GM10847 (cell line): ENCODE measurements around the gene MNX1.

Experiments used
- POLR2A ChIP-seq: IDR thresholded peaks from 2 replicates; pipeline ENCODE4 v1.6.1; 2011; ENCODE audit not compliant: insufficient read length; ENCODE audit errors: extremely low read depth

Gene MNX1

DNA sequence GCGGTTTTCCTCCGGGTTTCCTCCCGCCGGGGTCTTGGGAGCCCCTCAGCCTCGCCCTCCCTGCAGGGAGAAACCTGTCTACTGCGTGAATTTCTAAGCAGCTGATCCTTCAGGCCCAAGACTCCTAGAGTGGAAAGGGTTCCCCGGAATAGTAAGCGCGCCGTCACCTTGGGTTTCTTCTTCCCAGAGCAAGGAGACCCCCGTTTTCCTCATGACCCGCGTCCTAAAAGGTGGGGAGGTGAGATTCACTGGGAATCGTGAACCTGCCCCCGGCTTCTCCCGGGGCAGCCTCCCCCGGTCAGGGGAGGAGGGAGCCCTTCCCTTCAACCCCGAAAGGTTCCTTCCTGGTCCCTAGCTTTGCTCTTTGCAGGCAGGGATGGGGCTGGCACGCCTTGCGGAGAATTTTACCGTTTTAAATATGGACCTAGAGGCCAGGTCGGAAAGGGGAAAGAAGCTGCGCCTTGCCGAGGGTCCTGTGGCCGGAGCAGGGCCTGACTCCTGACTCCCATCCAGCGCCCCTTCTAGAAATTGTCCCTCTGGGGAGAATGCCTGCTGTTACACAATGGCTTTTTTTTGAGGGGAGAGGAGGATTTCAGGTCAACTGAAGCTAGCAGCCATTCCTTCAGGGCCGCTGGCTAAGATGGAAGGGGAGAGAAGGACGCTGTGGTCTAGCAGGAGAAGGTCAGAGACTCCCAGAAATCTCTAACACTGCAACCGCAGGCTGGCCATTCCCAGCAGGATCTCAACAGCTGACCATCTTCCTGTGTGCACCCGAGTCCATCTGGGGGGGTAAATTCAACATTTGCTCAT lies 11.6 kb upstream of the MNX1 start:
- TF ChIP-seq POLR2A = no peak

DNA sequence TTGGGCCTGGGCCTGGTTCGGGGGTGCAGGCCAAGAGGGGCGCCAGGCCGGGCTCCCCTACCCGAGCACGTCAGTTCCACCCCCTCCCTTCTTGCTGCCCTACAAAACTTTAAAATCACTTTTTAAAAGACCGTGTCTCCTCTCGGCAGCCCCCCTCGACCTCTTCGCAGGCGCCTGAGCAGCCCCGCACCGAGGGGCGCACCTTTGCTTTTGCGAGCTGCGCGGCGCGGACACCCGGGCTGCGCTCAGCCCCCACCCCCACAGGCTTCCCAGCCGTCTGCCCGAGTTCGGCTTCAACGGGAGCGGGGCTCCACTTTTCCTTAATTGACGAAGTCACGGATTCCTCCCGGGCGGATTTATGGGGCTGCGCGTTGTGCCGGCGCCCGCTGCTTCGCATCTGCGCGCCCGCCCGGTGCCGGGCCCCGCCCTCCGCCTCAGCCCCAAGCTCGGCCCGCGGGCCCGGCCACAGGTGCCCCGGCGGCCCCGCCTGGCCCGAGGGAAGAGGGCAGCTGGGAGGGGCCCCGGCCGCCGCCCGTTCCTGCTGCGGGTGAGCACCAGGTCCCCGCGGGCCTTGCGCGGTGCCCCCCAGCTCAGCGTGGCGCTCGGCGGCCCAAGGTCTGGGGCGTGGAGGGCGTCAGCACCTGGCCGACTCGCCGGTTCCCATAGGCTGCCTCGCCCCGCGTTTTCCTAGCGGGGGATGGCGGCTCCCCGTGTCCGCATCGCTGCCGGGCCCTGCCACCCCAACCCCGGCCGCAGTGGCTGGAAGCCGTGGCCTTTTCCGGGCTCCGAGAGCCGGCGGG lies 10.8 kb upstream of the MNX1 start:
- no peak for TF ChIP-seq POLR2A

DNA sequence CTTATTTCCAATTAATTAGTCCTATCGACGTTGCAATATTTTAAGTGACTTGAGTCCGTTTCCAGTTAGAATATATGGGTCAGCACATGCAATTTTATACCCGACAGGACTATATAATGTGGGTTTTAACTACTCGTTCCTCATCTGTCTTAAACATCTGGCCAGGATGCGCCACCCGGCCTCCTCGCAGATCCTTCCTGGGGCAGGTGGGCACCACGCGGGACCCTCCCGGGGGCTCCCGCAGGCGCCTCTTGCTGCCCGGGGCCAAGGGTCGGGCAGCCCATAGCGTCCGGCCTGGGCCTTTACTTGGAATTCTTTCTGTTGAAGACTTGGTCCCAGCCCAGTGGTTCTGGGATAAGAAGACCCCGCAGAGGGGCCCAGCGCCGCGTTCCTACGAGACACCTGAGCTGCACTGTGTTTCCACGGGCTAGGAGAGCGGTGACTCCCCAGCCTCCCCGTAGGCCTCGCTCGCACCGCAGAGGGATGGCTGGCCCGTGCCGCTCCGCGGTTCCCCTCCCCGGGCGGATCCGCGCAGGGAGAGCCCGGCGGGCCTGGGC lies 10.1 kb upstream of the MNX1 start:
- no peak for TF ChIP-seq POLR2A

DNA sequence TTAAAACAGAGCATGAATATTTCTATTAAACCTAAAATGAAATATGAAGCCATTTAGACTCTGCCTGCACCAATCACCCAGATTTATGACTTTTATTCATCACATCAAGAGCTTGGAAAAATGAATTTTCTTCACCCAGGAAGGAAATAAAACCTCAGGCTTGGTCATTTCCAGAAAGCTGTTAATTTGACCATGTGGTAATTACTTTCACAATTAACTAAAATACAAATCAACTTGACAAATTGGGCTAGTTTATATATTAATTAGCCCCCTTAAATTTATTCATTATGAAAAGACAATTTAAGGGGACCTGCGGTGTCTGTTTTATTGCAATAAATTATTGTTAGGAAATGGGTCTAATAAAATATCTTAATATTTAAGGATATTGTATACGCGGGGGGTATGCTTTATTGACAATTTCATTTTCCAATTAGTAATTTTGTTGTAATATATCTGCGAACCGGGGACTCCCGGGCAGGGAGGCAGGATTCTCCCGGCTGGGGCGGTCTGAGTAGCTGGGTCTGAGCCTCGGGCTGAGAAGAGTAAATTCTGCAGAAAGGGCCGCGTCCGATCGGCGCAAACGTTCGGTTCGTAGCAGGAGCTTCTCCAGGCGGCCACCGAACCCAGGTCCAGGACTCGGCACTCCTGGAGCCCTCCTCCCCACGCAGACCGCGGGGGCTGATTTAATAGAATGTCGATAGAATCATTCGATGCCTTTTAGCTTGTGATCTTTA lies 9.4 kb upstream of the MNX1 start:
- no peak for TF ChIP-seq POLR2A

DNA sequence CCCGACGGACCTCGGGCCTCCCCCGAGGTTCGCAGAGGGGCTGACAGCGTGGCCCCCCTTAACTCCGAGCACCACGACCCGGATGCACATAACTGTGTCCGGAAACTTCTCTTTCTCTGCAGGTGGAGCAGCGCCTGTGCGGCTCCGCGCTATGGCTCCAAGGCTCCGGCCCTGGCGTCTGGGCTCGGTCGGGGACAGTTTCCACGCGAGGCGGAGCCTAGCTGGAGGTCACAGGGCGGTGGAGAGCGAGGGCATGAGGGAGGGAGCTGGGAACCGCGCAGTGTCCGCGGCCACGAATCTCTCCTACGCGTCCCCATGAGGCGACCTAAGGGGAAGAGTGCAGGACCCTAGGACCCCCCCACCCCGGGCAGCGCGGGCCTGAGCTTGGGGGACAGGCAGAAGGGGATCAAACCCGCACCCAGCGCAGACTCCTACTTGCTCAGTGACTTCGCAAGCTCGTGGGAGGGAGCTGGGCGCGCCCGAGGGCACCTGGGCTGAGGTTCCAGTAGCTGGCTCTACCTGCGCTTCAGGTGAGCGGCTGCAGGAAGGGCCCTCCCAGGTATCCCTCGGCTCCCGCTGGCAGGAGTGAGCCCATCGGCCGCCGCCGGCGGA lies 8.6 kb upstream of the MNX1 start:
- TF ChIP-seq POLR2A = no peak

DNA sequence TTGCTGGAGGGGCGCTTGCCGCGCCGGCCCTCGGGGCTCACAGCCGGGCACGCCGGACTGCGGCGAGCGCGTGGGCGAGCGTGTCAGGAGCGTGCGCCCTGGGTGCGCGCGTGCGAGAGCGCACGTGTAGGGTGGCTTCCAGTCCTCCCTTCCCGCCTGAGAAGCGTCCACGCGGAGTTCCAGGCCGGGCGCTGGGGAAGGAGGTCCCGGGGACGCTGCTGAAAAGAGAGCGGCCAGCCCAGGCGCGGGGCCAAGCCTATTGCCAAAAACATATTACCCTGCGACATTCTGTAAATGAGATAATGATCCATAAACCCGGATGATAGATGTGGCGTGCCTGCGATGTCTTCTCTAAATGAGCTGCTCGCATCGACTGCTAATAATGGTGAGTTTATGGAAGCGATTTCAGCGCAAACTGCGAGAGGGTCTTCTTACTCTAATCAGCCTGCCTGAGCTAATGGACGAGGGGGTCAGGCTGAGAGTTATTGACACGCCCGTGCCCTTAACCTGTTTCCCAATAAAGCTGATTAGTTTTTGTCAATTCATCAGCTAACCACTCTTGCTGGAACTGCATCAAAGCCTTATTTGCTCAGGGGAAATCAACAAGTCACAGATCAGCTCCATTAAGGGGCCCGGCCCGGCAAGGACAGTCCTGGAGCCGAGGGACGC lies 8.0 kb upstream of the MNX1 start:
- TF ChIP-seq POLR2A = no peak

DNA sequence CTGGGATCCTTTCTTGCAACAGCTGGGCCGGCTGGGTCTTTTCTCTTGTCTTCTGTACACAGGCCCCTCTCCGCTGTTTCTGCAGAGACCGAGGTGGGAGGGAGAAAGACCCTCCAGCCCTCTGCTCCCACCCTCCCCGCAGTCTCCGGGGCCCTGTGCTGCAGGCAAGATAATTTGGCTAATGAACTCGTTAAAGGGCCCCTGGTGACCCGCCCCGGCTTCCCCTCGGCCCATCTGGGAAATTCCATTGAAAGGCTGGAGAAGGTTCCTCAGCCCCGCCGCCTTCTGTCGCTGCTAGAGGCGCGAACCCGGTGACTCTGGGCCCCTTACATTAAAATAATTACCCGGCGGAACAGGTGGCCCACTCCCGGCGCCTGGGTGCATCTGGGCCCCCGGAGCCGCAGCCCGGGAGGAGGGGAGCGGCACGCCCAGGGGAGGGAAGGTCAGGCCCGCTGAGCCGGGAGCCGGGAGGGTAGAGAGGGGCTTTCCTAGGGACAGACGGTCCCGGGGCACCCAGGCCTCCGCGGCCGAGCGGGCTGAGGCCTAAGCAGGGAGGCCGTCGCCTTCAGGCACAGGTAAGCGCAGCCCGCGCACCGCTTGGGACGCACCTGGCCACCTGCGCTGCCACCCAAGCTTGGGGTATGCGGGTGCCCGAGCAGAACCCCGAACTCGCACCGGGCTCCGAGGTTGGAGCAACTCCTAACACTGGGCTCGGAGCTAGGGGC lies 7.3 kb upstream of the MNX1 start:
- no peak for TF ChIP-seq POLR2A

DNA sequence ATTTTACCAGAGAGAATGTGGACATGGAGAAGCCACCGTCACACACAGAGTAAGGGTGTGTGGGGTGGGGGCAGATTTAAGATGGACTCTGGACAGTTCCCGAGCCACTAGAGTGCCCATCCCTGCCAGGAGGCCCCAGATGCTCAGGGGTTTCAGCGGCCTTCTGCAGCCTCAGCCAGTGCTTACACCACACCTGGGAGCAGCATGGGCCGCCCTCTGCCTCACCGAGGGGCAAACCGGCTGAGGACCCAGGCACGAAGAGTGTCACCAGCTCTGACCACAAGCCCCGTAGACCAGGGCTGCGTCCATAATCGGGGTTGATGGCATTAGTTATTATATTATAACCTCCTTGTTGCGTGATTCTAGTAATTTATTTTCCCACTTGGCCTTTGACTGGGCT lies 6.7 kb upstream of the MNX1 start:
- no peak for TF ChIP-seq POLR2A

DNA sequence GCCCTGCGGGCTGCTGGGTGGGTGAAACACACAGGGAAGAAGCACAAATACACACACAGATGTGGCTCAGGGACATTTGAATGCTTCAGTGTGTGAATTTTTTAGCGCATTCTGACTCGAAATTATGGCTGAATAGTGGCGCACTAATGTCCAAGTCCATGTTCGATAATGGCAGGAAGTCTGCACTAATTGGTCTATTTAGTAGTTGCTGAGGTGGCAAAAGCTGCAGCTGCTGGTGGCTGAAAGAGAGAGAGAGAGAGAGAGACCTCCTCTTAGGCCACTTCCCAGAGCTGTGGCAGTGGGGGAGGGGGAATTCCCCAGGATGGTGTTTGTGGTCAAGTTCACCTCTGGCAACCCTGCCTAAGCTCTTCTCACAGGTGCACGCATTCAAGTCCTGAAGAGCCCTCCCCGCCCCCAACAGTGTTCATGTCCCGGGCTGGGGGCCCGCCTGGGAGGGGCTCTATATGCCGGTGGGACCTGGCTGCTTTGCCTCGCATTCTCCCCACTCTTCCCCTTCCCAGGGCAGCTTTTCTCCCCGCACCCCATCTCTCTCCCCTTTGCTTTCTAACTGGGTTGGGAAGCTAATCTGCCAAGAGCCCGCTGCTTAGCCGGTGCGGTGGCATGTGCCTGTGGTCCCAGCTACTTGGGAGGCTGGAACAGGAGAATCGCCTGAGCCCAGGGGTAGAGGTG lies 6.0 kb upstream of the MNX1 start:
- TF ChIP-seq POLR2A = no peak

DNA sequence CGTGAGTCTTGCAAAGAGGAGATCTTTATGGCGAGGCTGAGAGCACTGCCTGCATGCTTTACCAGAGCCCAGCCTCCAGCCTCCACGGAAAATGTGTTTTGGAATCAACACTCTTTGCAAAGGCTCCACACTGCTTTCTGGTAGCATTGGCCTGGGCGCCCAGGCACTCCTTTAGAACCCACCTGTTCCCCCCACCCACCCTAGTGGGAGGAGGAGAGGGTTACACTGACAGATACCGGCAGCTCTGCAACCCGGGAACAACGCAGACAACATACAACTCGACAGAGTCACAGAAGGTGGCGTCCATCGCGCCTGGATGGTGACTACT lies 5.5 kb upstream of the MNX1 start:
- TF ChIP-seq POLR2A = no peak

DNA sequence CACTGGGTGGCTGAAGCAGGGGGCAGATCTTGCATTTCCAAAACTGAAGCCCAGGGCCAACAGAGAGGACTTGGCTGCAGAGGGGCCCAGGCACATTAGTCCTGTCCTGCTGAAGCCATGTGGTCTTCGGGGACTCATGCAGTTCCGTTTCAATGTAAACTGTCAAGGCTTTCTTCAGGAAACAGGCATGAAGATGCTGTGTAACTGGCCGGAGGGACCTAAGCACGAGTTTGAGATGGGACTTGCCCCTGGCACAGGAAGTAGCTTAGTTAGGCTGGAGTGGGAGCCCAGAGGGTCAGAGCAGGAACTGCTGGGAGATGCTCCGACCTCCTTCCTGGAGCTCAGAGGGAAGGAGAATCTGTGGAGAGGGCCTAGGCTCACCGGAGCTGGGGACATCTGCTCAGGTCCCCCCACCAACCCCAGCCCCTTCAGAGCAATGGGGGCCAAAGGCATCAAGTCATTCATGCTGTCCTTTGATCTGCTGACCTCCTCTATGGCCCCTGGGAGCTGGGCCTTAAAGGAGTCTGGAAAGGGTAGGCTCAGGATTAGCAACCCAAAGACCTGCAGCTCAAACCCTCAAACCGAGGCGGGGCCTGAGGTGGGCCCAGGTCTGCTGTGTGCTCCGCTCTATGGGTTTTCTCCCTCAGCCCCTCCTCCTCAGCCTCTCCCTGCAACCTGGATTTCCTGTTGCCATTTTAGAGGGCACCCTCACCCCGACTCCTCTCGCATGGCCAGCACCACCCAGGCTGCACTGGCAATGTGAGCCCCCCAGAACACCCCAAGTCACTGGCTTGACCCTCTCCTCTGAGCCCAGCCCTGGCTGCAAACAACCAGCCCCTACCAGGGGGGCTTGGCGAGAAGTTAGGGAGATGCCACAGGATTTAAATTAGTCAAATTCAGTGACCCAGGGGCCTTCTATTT lies 4.4 kb upstream of the MNX1 start:
- no peak for TF ChIP-seq POLR2A
